HUES64 (cell line): ENCODE measurements around the gene ABCC9.

Experiments
- H3K27ac ChIP-seq: 2 replicates; pipeline ENCODE4 v1.7.0; 2013; ENCODE audit warnings: low read depth, low read length, inconsistent platforms
- H3K27me3 ChIP-seq: 2 replicates; pipeline ENCODE4 v1.6.1; 2013; ENCODE audit warnings: mild to moderate bottlenecking, low read length; ENCODE audit not compliant: insufficient read depth
- H3K36me3 ChIP-seq: 2 replicates; pipeline ENCODE4 v1.6.1; 2013; ENCODE audit warnings: mild to moderate bottlenecking, low read length; ENCODE audit not compliant: insufficient read depth
- H3K4me1 ChIP-seq: 2 replicates; pipeline ENCODE4 v1.6.1; 2013; ENCODE audit warnings: mild to moderate bottlenecking, low read length, moderate library complexity; ENCODE audit not compliant: insufficient read depth
- H3K4me3 ChIP-seq: 2 replicates; pipeline ENCODE4 v1.5.1; 2013; ENCODE audit warnings: mild to moderate bottlenecking, low read length, moderate library complexity
- H3K9ac ChIP-seq: 2 replicates; pipeline ENCODE4 v1.6.1; 2013; ENCODE audit warnings: mild to moderate bottlenecking, low read depth, low read length
- H3K9me3 ChIP-seq: 2 replicates; pipeline ENCODE4 v1.6.1; 2013; ENCODE audit warnings: low read depth, low read length; ENCODE audit not compliant: insufficient read depth
- WGBS: fragments of 150-250, 120-280 bp; methylation state at CpG from one replicate; pipeline ENCODE4 v1.1.7; 2013; ENCODE audit warnings: missing lambda C conversion rate; 5-methylcytosine and 5-hydroxymethylcytosine counted together

The ABCC9 gene

GRCh38 chr12:21837847-21838246, 103.4 kb downstream of the ABCC9 start:
- no peaks in the 10 kb centered on the region for H3K4me1 ChIP-seq
- no peak overlapping the region for H3K27ac ChIP-seq
- H3K27me3 ChIP-seq: no peaks in the 10 kb centered on the region
- H3K9ac ChIP-seq: no peak overlapping the region
- 96% methylated on average over 2 of the region's 2 CpGs for WGBS
- no peak overlapping the region for H3K4me3 ChIP-seq
- no peaks in the 10 kb centered on the region for H3K36me3 ChIP-seq
- no peaks in the 10 kb centered on the region for H3K9me3 ChIP-seq

DNA sequence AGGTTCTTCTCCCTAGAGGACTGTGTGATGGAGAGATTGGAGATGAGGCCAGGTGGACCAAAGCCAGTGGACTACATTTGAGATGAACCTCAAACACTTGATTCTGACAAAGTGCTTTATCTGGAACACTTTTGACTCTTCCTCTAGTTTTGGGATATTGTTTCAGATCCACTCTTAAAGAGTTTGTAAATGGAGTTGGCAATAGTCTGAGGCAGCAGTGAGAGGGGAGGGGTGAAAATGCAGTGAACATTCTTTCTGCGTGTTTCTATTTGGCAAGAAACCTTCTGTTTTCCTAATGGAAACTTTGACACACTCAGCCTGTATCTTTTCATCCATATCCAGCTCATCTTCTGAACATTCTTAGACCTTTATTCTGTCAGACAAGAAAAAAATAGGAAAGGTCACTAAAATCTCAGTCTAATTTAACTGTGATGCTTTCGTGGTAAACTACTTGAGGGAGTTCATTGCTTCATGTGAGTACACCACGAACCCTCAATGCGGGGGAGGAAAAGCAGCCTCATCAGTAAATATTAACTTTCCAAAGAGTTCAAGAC, 109.4 kb downstream of the ABCC9 start:
- Histone ChIP-seq H3K27me3 (no peaks in the 10 kb centered on the region), H3K4me3 (no peak overlapping the region), H3K9ac (no peak overlapping the region), H3K27ac (no peak overlapping the region), H3K4me1 (no peaks in the 10 kb centered on the region), H3K36me3 (no peaks in the 10 kb centered on the region), H3K9me3 (no peaks in the 10 kb centered on the region)
- WGBS: 88% methylated on average over 4 of the region's 4 CpGs

DNA sequence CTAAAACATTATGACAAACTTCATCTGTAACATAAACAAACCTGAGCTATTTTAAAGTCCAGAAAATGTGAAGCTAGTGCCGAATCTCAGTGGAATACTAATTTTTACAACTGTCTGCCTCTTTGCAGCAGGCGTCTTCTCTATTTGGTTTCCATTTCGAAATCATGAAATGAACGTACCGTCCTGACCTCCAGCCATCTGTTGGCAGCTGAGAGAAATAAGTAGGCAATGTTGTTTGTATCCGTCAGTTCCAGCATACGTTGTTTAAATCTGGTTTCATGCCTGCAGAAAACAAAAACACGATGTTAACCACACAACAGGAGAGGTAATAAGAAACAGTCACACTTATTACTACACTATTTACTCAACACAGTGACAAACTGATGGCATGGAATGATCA, 112.4 kb downstream of the ABCC9 start:
- H3K36me3 ChIP-seq: no peaks in the 10 kb centered on the region
- no peaks in the 10 kb centered on the region for H3K27me3 ChIP-seq
- WGBS: 92% methylated on average over 8 of the region's 8 CpGs
- no peak overlapping the region for H3K9ac ChIP-seq
- no peak overlapping the region for H3K4me3 ChIP-seq
- H3K4me1 ChIP-seq: no peaks in the 10 kb centered on the region
- no peak overlapping the region for H3K27ac ChIP-seq
- no peaks in the 10 kb centered on the region for H3K9me3 ChIP-seq

DNA sequence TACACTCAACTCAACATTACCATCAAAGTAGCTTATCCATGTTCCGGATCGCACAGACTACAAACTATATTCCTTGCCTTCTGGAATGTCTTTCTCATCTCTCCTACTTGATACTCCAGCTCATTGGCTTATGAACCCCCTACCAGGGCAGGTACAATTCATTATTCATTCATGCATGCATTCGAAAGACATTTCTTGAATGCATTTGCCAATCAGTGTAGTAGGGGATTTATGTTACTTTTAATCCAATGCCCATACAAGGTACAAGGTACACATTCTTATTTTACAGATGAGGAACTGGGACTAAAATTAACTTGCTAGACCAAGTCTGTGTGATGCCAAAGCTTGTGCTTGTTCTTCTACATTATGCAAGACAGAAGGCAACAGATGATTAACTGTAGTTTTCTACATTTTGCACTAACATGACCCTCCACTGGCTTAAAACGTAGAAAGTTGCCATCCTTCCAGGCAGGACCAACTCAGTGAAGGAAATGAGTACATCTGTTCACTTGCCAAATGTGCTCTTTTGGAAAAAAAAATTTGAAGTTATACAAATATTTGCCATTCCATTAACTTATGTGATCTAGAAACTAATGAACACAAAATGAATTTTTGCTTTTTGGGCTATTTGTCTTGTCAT, 113.0 kb downstream of the ABCC9 start:
- 86% methylated on average over 4 of the region's 4 CpGs for WGBS
- H3K4me3 ChIP-seq: no peak overlapping the region
- H3K27ac ChIP-seq: no peak overlapping the region
- no peaks in the 10 kb centered on the region for H3K27me3 ChIP-seq
- no peaks in the 10 kb centered on the region for H3K9me3 ChIP-seq
- no peak overlapping the region for H3K9ac ChIP-seq
- H3K4me1 ChIP-seq: no peaks in the 10 kb centered on the region
- H3K36me3 ChIP-seq: no peaks in the 10 kb centered on the region

- Histone ChIP-seq H3K9me3 (no peaks in the 10 kb centered on the region), H3K9ac (no peak overlapping the region), H3K4me1 (no peaks in the 10 kb centered on the region), H3K27me3 (no peaks in the 10 kb centered on the region), H3K36me3 (no peaks in the 10 kb centered on the region), H3K27ac (no peak overlapping the region), H3K4me3 (no peak overlapping the region)
- WGBS: 70% methylated on average over 2 of the region's 3 CpGs
Observed at GRCh38 chr12:21827083-21827482, 114.1 kb downstream of the ABCC9 start.

DNA sequence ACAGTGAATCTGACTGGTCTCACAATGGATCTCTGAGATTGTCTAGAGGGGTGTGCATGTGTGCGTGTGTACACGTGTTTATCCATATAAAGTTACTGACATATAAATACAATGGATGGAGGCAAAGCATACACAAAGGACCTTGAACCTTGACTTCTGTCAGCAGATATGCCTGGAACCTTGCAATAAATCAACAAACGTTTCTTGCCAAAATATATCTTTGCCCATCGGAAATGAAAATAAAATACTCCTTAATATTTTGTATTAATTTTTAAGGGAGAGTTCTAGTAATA, 114.7 kb downstream of the ABCC9 start:
- 100% methylated on average over 1 of the region's 4 CpGs for WGBS
- no peak overlapping the region for H3K9ac ChIP-seq

DNA sequence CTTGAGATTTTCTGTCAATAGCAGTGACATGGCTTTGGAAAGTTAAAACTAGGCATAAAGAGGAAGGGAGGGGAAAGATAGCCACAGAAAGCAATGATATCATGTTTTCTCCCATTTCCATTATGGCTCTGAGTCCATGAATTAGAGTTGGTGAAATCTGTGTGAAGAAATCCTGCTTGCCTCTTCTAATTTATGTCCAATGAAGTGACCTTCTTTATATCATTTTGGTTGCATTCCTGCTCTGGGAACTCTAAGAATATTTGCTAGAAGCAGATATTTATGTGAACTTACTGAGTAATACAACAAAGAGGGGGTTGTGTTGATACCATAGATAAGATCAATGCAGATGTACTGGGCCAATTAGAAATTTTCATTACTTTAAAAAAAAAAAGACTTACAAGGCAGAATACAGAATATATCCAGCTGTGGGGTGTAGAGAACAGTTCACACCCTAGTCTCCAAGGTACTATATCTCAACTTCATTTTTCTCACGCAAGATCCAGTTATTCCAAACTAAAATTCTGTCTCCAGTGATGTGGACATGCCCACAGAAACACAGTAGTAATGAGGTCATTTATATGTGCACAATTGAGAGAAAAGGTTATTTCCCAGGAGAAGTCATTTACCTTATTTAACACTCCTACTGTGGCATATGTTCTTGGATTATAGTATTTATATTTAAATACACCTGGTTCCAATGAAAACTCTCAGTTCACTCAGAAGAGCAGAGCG, 115.2 kb downstream of the ABCC9 start:
- H3K9ac ChIP-seq: no peak overlapping the region
- no peaks in the 10 kb centered on the region for H3K4me1 ChIP-seq
- H3K36me3 ChIP-seq: no peaks in the 10 kb centered on the region
- no peak overlapping the region for H3K27ac ChIP-seq
- no peaks in the 10 kb centered on the region for H3K9me3 ChIP-seq
- no peak overlapping the region for H3K4me3 ChIP-seq
- 100% methylated on average over 1 of the region's 2 CpGs for WGBS
- no peaks in the 10 kb centered on the region for H3K27me3 ChIP-seq

More for the DNA sequence above, 114.7 kb downstream of the ABCC9 start:
- no peak overlapping the region for H3K4me3 ChIP-seq
- H3K27ac ChIP-seq: no peak overlapping the region
- no peaks in the 10 kb centered on the region for H3K36me3 ChIP-seq
- no peaks in the 10 kb centered on the region for H3K27me3 ChIP-seq
- no peaks in the 10 kb centered on the region for H3K4me1 ChIP-seq
- no peaks in the 10 kb centered on the region for H3K9me3 ChIP-seq

DNA sequence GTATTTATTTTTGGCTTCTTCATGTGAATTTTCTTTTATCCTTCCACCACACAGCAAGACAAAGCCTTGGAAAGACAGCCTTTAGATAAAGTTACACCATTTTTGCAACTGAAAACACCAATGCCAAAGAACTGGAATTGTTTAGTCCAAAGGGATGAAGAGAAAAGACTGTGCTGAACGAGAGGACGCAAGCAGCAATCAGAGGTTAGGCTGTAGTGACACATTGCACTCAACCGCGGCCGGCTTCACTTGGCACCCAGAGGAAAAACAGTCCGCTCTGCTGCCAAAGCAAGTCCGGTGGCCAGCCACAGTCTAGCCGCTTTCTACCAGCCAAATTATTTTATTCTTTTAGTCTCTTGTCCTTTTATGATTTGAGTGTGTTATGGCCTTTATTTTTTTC, 117.6 kb downstream of the ABCC9 start:
- Histone ChIP-seq H3K9ac (no peak overlapping the region), H3K9me3 (no peaks in the 10 kb centered on the region), H3K4me1 (no peaks in the 10 kb centered on the region), H3K4me3 (no peak overlapping the region), H3K36me3 (no peaks in the 10 kb centered on the region), H3K27ac (no peak overlapping the region), H3K27me3 (no peaks in the 10 kb centered on the region)
- WGBS: 87% methylated on average over 7 of the region's 8 CpGs

- H3K27ac ChIP-seq: no peak overlapping the region
- H3K9ac ChIP-seq: no peak overlapping the region
- H3K9me3 ChIP-seq: no peaks in the 10 kb centered on the region
- no peaks in the 10 kb centered on the region for H3K36me3 ChIP-seq
- no peaks in the 10 kb centered on the region for H3K27me3 ChIP-seq
- H3K4me1 ChIP-seq: no peaks in the 10 kb centered on the region
- no peak overlapping the region for H3K4me3 ChIP-seq
Observed at GRCh38 chr12:21819678-21820077, 121.5 kb downstream of the ABCC9 start.

DNA sequence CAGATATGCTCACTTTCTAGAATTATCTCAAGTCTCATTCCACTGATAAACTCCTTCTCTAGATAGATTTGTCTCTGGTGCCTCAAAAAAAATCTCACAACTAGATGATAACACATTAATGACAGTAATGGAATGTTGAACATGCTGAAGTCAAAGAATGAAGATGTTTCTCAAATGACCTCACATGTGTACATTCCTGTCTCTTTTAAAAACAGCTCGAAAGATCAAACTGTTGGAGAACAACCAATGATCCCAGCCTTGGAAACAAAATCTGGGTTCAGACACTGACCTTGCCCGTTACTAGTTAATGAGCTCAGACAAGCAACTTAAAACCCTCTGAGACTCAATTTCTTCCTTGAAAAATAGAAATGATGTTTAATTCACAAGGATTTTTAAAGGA, 122.0 kb downstream of the ABCC9 start:
- WGBS: 76% methylated on average over 2 of the region's 2 CpGs
- Histone ChIP-seq H3K36me3 (no peaks in the 10 kb centered on the region), H3K4me1 (no peaks in the 10 kb centered on the region), H3K9ac (no peak overlapping the region), H3K27me3 (no peaks in the 10 kb centered on the region), H3K4me3 (no peak overlapping the region), H3K9me3 (no peaks in the 10 kb centered on the region), H3K27ac (no peak overlapping the region)

- Histone ChIP-seq H3K27me3 (no peaks in the 10 kb centered on the region), H3K4me3 (no peak overlapping the region), H3K9ac (no peak overlapping the region), H3K27ac (no peak overlapping the region), H3K36me3 (no peaks in the 10 kb centered on the region), H3K9me3 (no peaks in the 10 kb centered on the region), H3K4me1 (no peaks in the 10 kb centered on the region)
- whole genome bisulfite sequencing: 88% methylated on average over 2 of the region's 2 CpGs
Observed at GRCh38 chr12:21818627-21819026, 122.6 kb downstream of the ABCC9 start.
